ENCODE results near the gene CYP4F2. TPM values are rescaled to one million over a fixed set of nuclear protein-coding genes. Genes with fewer than 3 reads are reported as not detected.
"Not testable (repeated sequence)": the region's sequence is repeated elsewhere in the genome, so short reads cannot be mapped to it uniquely, and the experiment has no call there.

The CYP4F2 gene
- total RNA-seq, 1 donor from 2014 or later: not detected

GRCh38 chr19:15862444-15862843, 35.4 kb downstream of the CYP4F2 start:
- no peaks in the 10 kb centered on the region for H3K4me1 Mint-ChIP-seq
- no peaks in the 10 kb centered on the region for H3K36me3 Mint-ChIP-seq (ENCODE audit: low read depth)
- intact Hi-C loops (cut with micrococcal nuclease): no loop called here
- peaks cover 7% of the 10 kb centered on the region for H3K27me3 Mint-ChIP-seq
- DNase-seq: no peak
- no peak overlapping the region for H3K4me3 Mint-ChIP-seq
- H3K27ac Mint-ChIP-seq: no peak overlapping the region
- no peaks in the 10 kb centered on the region for H3K9me3 Mint-ChIP-seq

DNA sequence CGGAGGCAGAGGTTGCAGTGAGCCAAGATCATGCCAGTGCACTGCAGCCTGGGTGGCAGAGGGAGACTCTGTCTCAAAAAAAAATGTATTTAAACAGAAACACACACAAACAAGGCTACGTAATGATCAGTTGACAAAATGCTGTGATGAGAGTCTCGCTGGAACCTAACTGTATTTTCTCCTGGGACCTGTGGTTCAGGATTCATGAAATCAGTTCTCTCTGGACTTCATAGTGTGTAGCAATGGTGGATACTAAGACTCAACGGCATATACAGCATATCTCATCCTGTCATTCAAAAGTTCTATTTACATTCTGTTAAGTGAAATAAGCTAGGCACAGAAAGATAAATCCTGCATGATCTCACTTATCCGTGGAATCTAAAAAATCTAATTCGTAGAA, 37.4 kb downstream of the CYP4F2 start:
- Mint-ChIP-seq H3K27ac (no peak overlapping the region), H3K27me3 (peaks cover under 1% of the 10 kb centered on the region), H3K4me1 (no peaks in the 10 kb centered on the region), H3K36me3 (ENCODE audit: low read depth) (no peaks in the 10 kb centered on the region), H3K9me3 (no peaks in the 10 kb centered on the region), H3K4me3 (no peak overlapping the region)
- intact Hi-C loops (cut with micrococcal nuclease): no loop called here
- no peak for DNase-seq

DNA sequence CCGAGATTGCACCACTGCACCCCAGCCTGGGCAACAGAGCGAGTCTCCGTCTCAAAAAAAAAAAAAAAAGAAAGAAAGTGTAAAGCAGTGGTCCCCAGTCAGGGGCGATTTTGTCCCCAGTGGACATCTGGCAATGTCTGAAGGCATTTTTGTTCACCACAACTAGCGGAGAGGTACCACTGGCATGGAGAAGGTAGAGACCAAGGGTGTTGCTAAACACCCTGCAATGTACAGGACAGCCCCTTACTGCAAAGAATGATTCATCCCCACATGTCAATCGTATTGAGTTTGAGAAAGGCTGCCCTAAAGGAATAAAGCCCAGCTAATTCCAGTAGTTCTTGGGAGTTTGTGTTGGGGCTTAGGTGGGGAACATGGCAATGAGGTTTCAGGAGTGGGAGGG, 38.7 kb downstream of the CYP4F2 start:
- H3K27me3 Mint-ChIP-seq: no peaks in the 10 kb centered on the region
- intact Hi-C loops (cut with micrococcal nuclease): no loop called here
- no peaks in the 10 kb centered on the region for H3K9me3 Mint-ChIP-seq
- H3K4me1 Mint-ChIP-seq: no peaks in the 10 kb centered on the region
- DNase-seq: no peak
- H3K4me3 Mint-ChIP-seq: no peak overlapping the region
- no peaks in the 10 kb centered on the region for H3K36me3 Mint-ChIP-seq (ENCODE audit: low read depth)
- H3K27ac Mint-ChIP-seq: no peak overlapping the region

DNA sequence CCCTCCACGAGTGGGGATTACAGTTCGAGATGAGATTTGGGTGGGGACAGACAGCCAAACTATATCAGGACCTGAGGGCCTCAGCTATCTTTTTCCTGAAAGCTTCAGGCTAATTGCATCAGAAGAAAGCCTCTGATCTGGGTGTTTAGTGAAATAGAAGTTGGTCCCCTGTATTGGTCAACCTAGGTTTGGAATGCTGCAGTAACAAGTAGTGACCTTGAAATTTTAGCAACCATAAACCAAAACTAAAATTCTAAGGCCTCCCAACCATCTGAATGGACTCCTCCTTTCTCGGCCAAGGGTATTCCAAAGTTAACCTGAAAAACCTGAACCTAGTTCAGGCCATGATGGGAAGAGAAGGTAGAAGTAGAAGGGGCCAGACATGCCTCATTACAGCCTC, 47.5 kb downstream of the CYP4F2 start:
- Mint-ChIP-seq H3K4me1 (peaks cover 4% of the 10 kb centered on the region), H3K27ac (no peak overlapping the region), H3K9me3 (no peaks in the 10 kb centered on the region), H3K36me3 (ENCODE audit: low read depth) (no peaks in the 10 kb centered on the region), H3K27me3 (no peaks in the 10 kb centered on the region), H3K4me3 (no peak overlapping the region)
- intact Hi-C loops (cut with micrococcal nuclease): no loop called here
- DNase-seq: no peak

DNA sequence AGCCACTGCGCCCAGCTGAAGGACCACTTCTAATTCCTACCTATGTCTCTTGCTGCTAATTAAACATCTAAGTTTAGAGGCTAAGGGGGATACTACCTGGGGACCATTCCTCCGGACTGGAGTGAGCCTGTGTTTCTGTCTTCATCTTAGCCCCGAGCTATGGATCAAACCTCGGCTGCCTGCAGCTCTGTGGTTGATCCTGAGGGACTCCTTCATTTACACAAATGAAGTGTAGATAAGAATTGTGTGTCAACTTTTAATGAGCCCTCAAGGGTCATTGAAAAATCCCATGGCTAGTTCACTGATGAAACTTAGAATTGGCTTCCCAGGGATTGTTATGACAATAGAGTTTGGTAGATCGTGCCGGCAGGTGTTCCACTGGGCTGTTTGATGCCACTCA, 51.0 kb downstream of the CYP4F2 start:
- intact Hi-C loops (cut with micrococcal nuclease): no loop called here
- DNase-seq: no peak
- H3K9me3 Mint-ChIP-seq: no peaks in the 10 kb centered on the region
- H3K4me1 Mint-ChIP-seq: peaks cover 24% of the 10 kb centered on the region
- H3K36me3 Mint-ChIP-seq (ENCODE audit: low read depth): no peaks in the 10 kb centered on the region
- H3K4me3 Mint-ChIP-seq: no peak overlapping the region
- H3K27ac Mint-ChIP-seq: no peak overlapping the region
- no peaks in the 10 kb centered on the region for H3K27me3 Mint-ChIP-seq

DNA sequence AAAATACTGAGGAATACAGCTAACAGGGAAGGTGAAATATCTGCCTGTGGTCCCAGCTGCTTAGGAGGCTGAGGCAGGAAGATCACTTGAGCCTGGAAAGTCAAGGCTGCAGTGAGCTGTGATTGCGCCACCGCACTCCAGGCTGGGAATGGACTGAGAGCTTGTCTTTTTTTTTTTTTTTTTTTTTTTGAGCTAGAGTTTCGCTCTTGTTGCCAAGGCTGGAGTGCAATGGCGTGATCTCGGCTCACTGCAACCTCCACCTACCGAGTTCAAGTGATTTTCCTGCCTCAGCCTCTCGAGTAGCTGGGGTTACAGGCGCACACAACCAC, 54.0 kb downstream of the CYP4F2 start:
- H3K27me3 Mint-ChIP-seq; H3K4me3 Mint-ChIP-seq; H3K9me3 Mint-ChIP-seq; H3K27ac Mint-ChIP-seq; H3K36me3 Mint-ChIP-seq (ENCODE audit: low read depth); DNase-seq; intact Hi-C loops (cut with micrococcal nuclease): not testable (repeated sequence)
- peaks cover 24% of the 10 kb centered on the region for H3K4me1 Mint-ChIP-seq

DNA sequence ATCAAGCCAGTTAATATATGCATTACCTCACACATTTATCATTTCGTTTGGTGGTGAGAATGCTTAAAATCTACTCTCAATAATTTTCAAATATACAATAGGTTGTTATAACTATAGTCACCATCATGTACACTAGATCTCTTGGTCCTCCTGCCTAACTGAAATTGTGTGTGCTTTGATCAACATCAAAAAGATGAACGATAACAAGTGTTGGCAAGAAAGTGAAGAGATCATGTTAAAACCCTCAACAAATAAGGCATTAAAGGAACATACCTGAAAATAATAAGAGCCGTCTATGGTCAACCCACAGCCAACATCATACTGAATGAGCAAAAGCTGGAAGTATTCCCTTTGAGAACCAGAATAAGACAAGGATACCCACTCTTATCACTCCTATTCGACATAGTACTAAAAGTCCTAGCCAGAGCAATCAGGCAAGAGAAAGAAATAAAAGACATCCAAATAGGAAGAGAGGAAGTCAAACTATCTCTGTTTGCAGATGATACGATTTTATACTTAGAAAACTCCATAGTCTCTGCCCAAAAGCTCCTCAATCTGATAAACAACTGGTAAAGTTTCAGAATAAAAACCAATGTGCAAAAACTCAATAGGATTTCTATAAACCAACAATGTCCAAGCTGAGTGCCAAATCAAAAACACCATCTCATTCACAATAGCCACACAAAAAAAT, 54.5 kb downstream of the CYP4F2 start:
- no peak overlapping the region for H3K27ac Mint-ChIP-seq
- H3K4me1 Mint-ChIP-seq: peaks cover 24% of the 10 kb centered on the region
- H3K36me3 Mint-ChIP-seq (ENCODE audit: low read depth): no peaks in the 10 kb centered on the region
- intact Hi-C loops (cut with micrococcal nuclease): no loop called here
- H3K27me3 Mint-ChIP-seq: no peaks in the 10 kb centered on the region
- no peak for DNase-seq
- no peak overlapping the region for H3K4me3 Mint-ChIP-seq
- no peaks in the 10 kb centered on the region for H3K9me3 Mint-ChIP-seq

- peak; percentile 66 for DNase-seq
- H3K27me3 Mint-ChIP-seq: no peaks in the 10 kb centered on the region
- H3K4me1 Mint-ChIP-seq: peaks cover 30% of the 10 kb centered on the region
- no peak overlapping the region for H3K27ac Mint-ChIP-seq
- intact Hi-C loops (cut with micrococcal nuclease): no loop called here
- H3K36me3 Mint-ChIP-seq (ENCODE audit: low read depth): no peaks in the 10 kb centered on the region
- H3K4me3 Mint-ChIP-seq: no peak overlapping the region
- H3K9me3 Mint-ChIP-seq: no peaks in the 10 kb centered on the region
Measured at GRCh38 chr19:15841875-15842569, 55.9 kb downstream of the CYP4F2 start.

DNA sequence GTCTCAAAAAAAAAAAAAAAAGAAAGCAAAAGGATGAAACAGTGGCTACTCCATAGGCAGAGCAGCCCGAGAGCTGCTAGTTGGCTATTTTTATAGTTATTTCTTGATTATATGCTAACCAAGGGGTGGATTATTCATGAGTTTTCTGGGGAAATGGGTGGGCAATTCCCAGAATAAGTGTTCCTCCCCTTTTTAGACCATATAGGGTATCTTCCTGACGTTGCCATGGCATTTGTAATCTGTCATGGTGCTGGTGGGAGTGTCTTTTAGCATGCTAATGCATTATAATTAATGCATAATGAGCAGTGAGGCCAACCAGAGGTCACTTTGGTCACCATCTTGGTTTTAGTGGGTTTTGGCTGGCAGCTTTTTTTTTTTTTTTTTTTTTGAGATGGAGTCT, 57.0 kb downstream of the CYP4F2 start:
- Mint-ChIP-seq H3K27me3 (no peaks in the 10 kb centered on the region), H3K36me3 (ENCODE audit: low read depth) (no peaks in the 10 kb centered on the region), H3K4me3 (no peak overlapping the region), H3K9me3 (no peaks in the 10 kb centered on the region), H3K27ac (no peak overlapping the region), H3K4me1 (peaks cover 31% of the 10 kb centered on the region)
- intact Hi-C loops (cut with micrococcal nuclease): no loop called here
- no peak for DNase-seq

DNA sequence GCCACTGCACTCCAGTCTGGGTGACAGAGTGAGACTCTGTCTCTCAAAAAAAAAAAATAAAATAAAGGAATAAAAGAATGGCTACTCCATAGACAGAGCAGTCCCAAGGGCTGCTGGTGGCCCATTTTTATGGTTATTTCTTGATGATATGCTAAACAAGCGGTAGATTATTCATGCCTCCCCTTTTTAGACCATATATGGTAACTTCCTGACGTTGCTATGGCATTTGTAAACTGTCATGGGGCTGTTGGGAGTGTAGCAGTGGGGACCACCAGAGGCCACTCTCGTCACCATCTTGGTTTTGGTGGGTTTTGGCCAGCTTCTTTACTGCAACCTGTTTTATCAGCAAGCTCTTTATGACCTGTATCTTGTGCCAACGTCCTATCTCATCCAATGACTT, 58.0 kb downstream of the CYP4F2 start:
- Mint-ChIP-seq H3K4me1 (peaks cover 29% of the 10 kb centered on the region), H3K27ac (peak overlapping the region; percentile 46)
- intact Hi-C loops (cut with micrococcal nuclease): loop anchor here (5.0 to 10.0 kb wide), 2 partner anchors 235 to 357 kb away; partner anchors contain the start of genes AP1M1 and TPM4
- not testable (repeated sequence) for H3K27me3 Mint-ChIP-seq; DNase-seq; H3K36me3 Mint-ChIP-seq (ENCODE audit: low read depth); H3K9me3 Mint-ChIP-seq; H3K4me3 Mint-ChIP-seq

DNA sequence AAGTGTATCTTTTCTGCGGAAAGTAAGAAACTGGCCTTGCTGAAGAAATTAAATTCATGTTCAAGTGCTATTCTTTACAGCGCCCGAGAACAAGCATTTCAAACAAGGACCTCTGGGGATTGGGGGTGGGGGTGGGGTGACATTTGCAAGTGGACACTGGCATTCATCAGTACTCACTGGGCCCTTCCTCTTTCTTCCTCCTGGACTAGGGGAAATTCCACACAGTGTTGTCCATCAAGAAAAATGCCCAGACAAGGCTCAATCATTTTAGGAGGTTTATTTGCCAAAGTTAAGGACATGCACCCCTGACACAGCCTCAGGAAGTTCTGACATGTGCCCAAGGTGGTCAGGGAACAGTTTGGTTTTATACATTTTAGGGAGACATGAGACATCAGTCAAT, 59.5 kb downstream of the CYP4F2 start:
- Mint-ChIP-seq H3K4me1 (peaks cover 19% of the 10 kb centered on the region), H3K36me3 (ENCODE audit: low read depth) (no peaks in the 10 kb centered on the region), H3K27ac (peak overlapping the region; percentile 12), H3K4me3 (no peak overlapping the region), H3K9me3 (no peaks in the 10 kb centered on the region), H3K27me3 (no peaks in the 10 kb centered on the region)
- DNase-seq: no peak
- intact Hi-C loops (cut with micrococcal nuclease): loop anchor here (5.0 to 10.0 kb wide), 2 partner anchors 236 to 359 kb away; partner anchors contain the start of genes AP1M1 and TPM4

DNA sequence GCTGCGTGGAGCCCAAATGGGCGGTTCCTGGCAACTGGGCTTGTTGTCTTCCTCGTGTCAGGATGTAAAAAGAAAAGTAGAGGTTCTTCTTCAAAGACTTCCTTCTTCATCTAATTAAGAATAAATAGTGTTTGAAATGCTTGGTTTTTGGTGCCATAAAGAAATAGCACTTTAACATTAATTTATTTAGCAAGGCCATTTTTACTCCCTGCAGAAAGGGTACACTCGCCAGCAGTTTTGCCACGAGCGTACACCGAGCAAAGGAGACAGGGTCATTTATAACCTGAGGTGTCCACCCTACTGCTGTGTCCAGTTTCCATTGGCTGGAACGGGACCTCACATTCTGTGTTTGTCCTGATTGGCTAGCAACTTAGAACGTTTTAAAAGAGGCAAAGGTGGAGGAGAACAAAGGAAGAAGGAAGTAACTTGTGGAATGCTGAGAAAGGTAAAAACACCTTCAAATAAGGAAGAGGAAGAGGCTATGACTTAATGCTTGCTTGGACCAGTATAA, 60.6 kb downstream of the CYP4F2 start:
- peak overlapping the region; percentile 87 for H3K4me3 Mint-ChIP-seq
- H3K27me3 Mint-ChIP-seq: no peaks in the 10 kb centered on the region
- H3K27ac Mint-ChIP-seq: peak overlapping the region; percentile 98
- no peaks in the 10 kb centered on the region for H3K36me3 Mint-ChIP-seq (ENCODE audit: low read depth)
- no peaks in the 10 kb centered on the region for H3K9me3 Mint-ChIP-seq
- peaks cover 14% of the 10 kb centered on the region for H3K4me1 Mint-ChIP-seq
- intact Hi-C loops (cut with micrococcal nuclease): loop anchor here (5.0 to 10.0 kb wide), 2 partner anchors 238 to 360 kb away; partner anchors contain the start of genes AP1M1 and TPM4
- DNase-seq: no peak

DNA sequence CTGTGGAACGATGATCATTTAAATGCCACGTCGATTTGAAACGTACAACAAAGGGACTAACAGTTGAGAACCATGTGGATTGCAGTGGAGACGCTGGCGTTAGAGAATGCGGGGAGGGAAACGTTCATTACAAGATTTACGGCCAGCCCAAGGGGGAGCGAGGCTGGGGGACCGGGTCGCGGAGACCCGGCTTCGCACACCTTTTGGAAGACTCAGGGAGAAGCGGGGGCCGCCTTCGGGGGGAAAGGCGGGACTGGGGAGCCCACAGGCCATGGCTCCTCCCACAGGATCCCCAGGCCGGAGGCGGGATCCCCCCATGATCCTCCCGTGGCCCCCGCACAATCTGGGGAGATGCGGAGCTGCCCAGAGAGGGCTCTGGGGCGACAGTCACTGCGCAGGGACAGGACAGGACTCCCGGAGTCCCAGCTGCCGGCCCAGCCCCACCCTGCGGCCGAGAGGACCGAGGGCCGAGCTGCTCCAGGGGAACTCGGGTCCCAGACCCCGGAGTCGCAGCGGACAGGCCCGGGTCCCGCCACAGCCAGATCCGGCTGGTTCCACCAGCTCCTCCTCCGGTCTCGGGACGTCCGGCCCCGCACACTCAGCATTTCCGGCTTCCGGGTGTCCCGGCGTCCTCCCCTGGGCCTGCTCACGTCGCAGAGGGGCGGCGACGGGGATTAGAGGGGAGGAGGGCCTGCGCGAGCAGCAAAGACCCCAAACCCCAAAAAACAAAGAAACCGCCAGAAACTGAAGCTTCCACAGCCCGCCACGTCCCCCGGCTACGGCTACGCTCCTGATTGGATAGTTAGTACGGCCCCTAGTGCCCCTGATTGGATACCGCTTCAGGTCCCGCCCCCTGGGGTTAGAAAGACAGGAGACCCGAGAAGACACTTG, 61.3 kb downstream of the CYP4F2 start:
- intact Hi-C loops (cut with micrococcal nuclease): loop anchor here (5.0 to 10.0 kb wide), 2 partner anchors 238 to 361 kb away; partner anchors contain the start of genes AP1M1 and TPM4
- no peaks in the 10 kb centered on the region for H3K36me3 Mint-ChIP-seq (ENCODE audit: low read depth)
- peaks cover 13% of the 10 kb centered on the region for H3K4me1 Mint-ChIP-seq
- H3K27me3 Mint-ChIP-seq: no peaks in the 10 kb centered on the region
- H3K4me3 Mint-ChIP-seq: peak overlapping the region; percentile 87
- DNase-seq: peak; percentile 99
- H3K9me3 Mint-ChIP-seq: no peaks in the 10 kb centered on the region
- peak overlapping the region; percentile 98 for H3K27ac Mint-ChIP-seq

All from activated CD4-positive, alpha-beta T cell treated with anti-CD3 and anti-CD28 coated beads, Interleukin-2, amount 10 ng/mL, durations not matched to agents 24 days and 14 days (primary cell).